ENCODE data around the gene GRB2.
"Not testable (repeated sequence)": the region's sequence is repeated elsewhere in the genome, so short reads cannot be mapped to it uniquely, and the experiment has no call there.

GRB2 gene

GRCh38 chr17:75384751-75385150 is 20.7 kb downstream of the GRB2 start:
- DNase-seq, result no peak

DNA sequence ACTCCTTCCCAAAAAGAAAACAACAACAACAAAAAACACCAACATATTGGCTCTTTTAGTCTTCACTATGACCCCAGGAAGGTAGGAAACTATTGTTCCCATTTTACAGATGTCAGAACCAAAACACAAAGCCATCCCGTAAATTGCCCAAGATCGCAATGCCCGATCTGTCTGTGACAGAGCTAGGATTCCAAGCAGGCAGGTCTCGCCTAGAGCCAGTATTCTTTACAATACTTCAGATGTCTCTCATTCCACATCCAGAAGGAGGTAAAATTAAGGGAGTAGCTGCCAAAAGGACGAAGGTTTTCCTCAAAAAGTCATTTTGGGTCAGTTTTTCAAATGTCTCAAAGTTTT is 21.7 kb downstream of the GRB2 start:
- no peak for DNase-seq

DNA sequence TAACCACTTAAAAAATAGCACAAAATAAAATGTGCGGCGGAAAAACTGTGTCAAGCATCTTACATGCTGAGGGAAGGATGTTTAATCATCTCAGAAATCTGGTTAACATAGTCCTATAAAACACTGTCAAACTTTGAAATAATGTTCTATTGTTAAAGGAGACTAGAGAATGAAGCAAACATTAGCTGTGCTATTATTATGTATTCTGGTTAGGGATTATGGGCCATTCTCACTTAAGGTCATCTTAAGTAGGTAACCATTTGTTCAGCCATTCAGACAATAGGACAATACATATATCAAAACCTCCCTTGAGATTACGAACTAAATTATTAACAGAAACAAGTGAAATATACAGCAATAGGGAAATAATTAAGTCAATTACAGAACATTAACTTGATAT is 24.7 kb downstream of the GRB2 start:
- no peak for DNase-seq

DNA sequence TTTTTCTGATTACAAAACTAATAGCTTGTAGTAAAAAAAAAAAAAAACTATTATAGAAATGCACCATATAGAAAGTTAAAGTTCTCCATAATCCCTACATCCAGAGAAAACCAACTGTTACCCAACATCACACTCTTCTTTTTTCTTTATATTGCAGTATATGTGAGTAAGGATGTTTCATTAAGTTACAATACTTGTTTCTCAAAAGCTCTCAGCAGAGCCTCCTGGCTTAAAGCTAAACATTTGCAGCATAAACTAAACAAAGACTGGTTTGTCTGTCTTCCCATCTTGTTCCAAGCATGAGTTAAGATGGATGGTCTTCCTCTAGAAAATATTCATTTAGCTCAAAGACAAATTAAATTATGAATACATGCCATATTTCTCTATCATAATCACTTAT is 25.2 kb downstream of the GRB2 start:
- DNase-seq, result no peak

DNA sequence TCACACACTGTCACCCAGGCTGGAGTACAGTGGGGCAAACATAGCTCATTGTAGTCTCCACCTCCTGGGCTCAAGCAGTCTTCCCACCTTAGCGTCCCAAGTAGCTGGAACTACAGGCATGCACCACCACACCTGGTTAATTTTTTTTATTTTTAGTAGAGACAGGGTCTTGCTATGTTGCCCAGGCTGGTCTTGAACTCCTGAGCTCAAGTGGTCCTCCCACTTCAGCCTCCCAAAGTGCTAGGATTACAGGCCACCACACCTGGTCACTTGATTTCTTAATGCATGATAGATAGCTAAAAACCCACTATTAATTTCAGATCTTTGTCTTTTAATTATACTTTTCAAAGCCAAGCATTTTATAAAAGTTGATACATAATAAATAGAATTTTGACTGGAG is 26.1 kb downstream of the GRB2 start:
- not testable (repeated sequence) for DNase-seq

GRCh38 chr17:75373280-75373679 is 32.2 kb downstream of the GRB2 start:
- no peak for DNase-seq

DNA sequence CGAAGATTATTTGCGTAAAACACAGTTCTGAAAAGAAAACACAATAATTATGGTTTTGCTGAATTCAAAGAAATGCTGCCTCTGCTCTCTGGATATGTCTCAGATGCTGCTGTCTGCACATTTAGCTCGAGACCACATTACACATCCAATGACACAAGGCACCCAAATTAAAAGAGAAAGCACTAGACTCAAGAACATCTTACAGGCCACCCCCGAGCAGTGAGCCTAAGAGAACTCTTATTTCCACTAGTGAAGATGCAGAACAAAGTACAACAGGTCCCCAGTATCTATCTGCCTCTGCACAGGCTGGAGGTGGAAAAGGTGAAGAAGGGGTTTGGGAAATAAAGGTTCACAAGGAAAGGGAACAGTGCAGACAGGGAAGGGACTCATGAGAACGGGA is 33.5 kb downstream of the GRB2 start:
- DNase-seq, result no peak

DNA sequence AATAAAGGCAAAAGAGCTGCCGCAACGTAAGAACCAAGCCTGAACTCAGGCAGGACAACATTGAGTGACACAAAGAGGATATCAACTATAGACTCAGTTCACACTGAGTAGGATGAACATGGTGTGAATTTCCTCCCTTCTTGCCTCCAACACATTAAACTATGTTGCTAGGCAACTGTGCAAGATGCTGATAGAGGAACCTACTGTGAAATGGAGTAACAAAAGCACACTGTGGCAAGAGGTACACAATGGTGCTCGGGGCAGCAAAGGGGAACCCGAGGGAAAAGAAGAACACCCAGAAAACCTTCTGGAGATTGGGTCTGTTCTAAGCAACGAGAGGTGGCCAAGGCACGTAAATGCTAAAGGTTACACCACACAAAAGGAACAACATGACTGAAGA is 34.1 kb downstream of the GRB2 start:
- no peak for DNase-seq

- DNase-seq, result no peak
Measured at GRCh38 chr17:75370286-75370915, 35.1 kb downstream of the GRB2 start.

GRCh38 chr17:75367838-75368789 is 37.4 kb downstream of the GRB2 start:
- DNase-seq, result not testable (repeated sequence)

GRCh38 chr17:75367312-75367711 is 38.2 kb downstream of the GRB2 start:
- peak; percentile 11 for DNase-seq

DNA sequence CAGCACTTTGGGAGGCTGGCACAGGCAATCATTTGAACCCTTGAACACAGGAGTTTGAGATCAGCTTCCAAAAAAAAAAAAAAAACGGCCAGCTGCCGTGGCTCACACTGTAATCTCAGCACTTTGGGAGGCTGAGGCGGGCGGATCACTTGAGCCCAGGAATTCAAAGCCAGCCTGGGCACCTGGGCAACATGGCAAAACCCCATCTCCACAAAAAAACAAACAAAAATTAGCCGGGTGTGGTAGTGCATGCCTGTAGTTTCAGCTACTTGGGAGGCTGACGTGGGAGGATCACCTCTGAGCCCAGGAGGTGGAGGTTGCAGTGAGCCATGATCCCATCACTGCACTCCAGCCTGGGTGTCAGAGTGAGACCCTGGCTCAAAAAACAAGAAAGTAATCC is 39.0 kb downstream of the GRB2 start:
- no peak for DNase-seq

DNA sequence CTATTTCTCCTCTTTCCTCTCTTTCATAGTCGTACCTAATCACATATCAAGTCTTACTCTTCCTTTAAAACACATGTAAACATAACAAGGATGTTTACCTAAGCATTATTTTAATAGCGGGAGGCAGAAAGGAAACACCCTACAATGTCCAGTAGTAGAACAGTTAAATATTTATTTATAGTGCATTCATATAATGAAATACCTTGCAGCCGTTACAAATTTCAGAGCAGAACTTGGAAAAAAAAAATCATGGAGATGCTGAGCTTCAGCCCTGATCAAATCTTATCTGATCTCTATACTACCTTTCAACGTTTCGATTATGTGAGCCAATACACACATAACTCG is 39.6 kb downstream of the GRB2 start:
- no peak for DNase-seq

DNA sequence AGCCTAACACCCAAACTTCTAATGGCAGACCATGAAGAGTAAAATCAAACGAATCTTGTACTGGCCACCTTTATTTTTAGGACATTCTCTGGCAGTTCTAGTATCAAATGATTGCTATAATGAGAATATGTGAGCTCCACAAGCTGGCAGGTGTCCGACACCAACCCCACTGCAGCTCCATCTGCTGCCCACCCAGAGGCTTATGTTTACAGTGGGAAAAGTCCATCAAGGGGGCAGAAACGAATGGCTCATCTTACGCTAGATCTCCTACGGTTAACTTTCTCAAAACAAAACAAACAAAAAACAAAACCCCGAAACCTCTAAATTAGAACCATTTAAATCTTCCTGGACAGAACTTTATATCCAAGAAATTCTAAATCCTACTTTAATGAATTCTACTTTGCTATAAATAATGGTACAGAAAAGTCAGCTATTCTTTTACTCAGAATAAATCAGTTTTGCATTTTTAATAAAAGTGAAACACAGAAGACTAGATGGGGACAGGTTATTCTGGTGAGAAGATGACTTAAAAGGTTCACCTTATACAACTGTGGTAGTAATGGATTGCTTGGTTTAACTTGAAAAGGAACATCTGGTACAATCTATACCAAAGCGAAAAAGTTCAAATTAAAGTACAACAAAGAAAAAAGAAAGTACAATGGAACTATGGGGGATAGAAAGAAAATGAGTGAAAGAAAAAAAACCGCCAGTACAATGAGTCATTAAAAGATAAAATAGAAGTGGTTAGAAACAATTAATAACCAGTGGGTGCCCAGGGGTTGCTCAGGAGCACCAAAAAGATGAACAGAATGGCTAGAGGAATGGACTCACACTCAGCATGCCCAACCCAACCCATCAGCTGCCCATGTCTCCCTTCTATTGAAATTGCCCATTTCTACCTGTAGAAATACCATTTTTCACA is 40.2 kb downstream of the GRB2 start:
- DNase-seq, result no peak

DNA sequence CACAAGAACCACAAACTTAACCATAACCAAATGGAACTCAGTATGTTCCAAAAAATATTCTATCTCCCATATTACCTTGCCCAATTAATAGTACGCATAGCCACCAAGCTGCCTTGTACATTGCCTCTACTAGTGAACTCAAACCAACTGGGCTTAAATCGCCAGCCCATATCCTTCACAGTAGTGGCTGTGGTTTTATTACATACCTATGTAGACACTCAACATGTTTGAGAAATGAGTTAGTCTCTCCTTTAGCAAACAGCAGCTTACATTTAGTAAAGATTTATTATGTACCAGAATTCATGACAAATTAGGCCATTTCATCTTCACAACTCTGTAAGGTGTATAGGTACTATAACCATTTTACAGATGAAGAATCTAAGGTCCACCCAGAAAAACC is 41.4 kb downstream of the GRB2 start:
- DNase-seq, result peak; percentile 49

GRCh38 chr17:75361996-75362395 is 43.5 kb downstream of the GRB2 start:
- no peak for DNase-seq

DNA sequence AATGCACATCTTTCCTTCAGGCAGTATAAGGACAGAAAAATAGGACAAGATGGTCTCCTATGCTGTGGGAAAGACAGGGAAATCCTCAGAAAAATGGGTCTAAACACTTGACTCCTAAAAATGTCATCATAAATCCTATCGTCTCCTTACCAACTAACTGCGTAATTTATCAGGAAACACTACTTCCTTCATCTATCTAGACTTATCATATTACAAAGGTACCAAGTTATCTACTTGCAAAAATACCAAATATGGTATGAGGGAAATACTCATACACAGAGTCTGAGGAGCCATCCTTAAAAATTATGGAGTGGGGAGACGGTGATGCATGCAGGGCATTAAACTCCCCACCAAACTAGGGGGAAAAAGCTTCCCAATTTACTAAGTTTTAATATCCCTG is 44.1 kb downstream of the GRB2 start:
- DNase-seq, result no peak

DNA sequence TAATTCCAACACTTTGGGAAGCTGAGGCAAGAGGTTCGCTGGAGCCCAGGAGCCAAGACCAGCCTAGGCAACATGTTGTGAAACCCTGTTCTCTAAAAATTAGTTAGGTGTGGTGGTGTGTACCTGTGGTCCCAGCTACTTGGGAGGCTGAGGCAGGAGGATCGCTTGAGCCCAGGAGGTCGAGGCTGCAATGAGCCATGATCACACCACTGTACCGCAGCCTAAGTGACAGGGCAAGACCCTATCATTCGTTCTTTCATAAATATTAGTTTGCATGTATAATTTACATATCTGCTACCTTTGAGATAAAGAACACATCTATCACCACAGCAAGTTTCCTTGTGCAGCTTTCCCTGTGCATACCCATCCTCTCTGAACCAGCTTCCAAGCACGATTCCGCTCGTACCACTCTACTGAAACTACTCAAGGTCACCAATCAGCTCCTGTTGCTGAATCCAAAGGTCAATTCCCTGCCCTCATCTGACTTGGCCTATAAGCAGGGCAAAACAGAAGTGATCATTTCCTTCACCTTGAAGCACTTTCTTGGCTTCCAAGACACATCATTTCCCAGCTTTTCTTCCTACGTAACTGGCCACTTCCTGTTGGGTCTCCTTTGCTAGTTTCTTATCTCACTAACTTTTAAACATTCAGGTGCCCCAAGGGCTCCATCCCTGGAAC is 49.1 kb downstream of the GRB2 start:
- no peak for DNase-seq

DNA sequence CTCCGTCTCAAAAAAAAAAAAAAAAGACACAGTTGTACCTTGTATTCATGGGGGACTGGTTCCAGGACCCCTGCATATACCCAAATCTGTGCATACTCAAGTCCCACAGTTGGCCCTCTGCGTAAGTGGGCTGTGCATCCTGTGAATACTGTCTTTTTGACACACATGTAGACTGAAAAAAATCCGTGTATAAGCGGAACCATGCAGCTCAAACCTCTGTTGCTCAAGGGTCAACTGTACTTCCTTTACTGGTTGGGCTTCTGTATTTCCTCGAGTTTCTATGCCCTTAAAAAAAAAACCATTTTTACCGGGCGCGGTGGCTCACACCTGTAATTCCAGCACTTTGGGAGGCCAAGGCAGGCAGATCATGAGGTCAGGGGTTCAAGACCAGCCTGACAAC is 52.3 kb downstream of the GRB2 start:
- DNase-seq, result no peak

DNA sequence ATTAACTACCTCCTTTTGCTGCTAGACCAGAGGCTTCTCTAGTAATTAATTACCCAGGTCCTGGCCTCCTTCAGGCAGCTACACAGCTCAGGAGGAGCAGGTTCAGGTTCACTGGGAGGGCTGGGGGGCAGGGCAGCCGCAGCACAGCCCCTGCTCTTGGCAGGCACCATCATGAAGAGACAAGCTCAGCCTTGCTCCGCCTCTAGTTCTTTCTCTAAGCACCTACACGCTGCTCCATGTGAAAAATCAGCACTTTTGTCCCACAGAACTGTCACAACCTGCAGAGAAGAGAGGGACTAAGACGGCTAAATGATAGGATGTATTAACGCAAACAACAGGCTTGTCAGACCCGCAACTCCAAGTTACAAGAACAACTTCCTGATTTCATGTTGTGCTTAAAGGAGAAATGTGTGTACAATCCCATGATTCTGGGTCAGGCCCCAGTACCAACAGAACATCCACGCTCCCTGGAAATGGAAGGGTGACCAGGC is 53.4 kb downstream of the GRB2 start:
- no peak for DNase-seq

GRCh38 chr17:75350706-75351105 is 54.8 kb downstream of the GRB2 start:
- no peak for DNase-seq

- no peak for DNase-seq
Measured at GRCh38 chr17:75350029-75350428, 55.4 kb downstream of the GRB2 start.

- no peak for DNase-seq
Measured at GRCh38 chr17:75349589-75349988, 55.9 kb downstream of the GRB2 start.

Data from amniotic stem cell (primary cell).